ENCODE data around the gene ZEB1.
"Not testable (repeated sequence)": the region's sequence is repeated elsewhere in the genome, so short reads cannot be mapped to it uniquely, and the experiment has no call there.

ZEB1 gene

GRCh38 chr10:31384589-31384949 lies 65.6 kb downstream of the ZEB1 start:
- Histone ChIP-seq H3K36me3 (ENCODE audit: control insufficient read depth in 2 of 2, insufficient read depth in 2 of 2, low read length in 2 of 2) (no peaks in the 10 kb centered on the region), H3K9me3 (ENCODE audit: control insufficient read depth in 2 of 2, low read length in 2 of 2) (no peaks in the 10 kb centered on the region), H3K27me3 (ENCODE audit: control insufficient read depth in 2 of 2, insufficient read depth in 2 of 2, low read length in 2 of 2) (no peaks in the 10 kb centered on the region), H3K4me1 (ENCODE audit: control insufficient read depth in 2 of 2, insufficient read depth in 2 of 2, low read length in 2 of 2) (no peaks in the 10 kb centered on the region), H3K9ac (ENCODE audit: low read depth in 1 of 2, low read length in 2 of 2) (no peak overlapping the region), H3K27ac (ENCODE audit: low read depth in 2 of 2, low read length in 2 of 2) (no peak overlapping the region), H3K4me3 (ENCODE audit: low read length in 2 of 2) (no peak overlapping the region)

- Histone ChIP-seq H3K4me3 (ENCODE audit: low read length in 2 of 2) (no peak overlapping the region), H3K36me3 (ENCODE audit: control insufficient read depth in 2 of 2, insufficient read depth in 2 of 2, low read length in 2 of 2) (no peaks in the 10 kb centered on the region), H3K9ac (ENCODE audit: low read depth in 1 of 2, low read length in 2 of 2) (no peak overlapping the region), H3K4me1 (ENCODE audit: control insufficient read depth in 2 of 2, insufficient read depth in 2 of 2, low read length in 2 of 2) (no peaks in the 10 kb centered on the region), H3K27ac (ENCODE audit: low read depth in 2 of 2, low read length in 2 of 2) (no peak overlapping the region), H3K9me3 (ENCODE audit: control insufficient read depth in 2 of 2, low read length in 2 of 2) (no peaks in the 10 kb centered on the region), H3K27me3 (ENCODE audit: control insufficient read depth in 2 of 2, insufficient read depth in 2 of 2, low read length in 2 of 2) (no peaks in the 10 kb centered on the region)
Measured at GRCh38 chr10:31390804-31391203, 71.8 kb downstream of the ZEB1 start.

- no peaks in the 10 kb centered on the region for H3K36me3 ChIP-seq (ENCODE audit: control insufficient read depth in 2 of 2, insufficient read depth in 2 of 2, low read length in 2 of 2)
- no peak overlapping the region for H3K27ac ChIP-seq (ENCODE audit: low read depth in 2 of 2, low read length in 2 of 2)
- no peaks in the 10 kb centered on the region for H3K27me3 ChIP-seq (ENCODE audit: control insufficient read depth in 2 of 2, insufficient read depth in 2 of 2, low read length in 2 of 2)
- no peak overlapping the region for H3K9ac ChIP-seq (ENCODE audit: low read depth in 1 of 2, low read length in 2 of 2)
- H3K4me1 ChIP-seq (ENCODE audit: control insufficient read depth in 2 of 2, insufficient read depth in 2 of 2, low read length in 2 of 2): no peaks in the 10 kb centered on the region
- H3K4me3 ChIP-seq (ENCODE audit: low read length in 2 of 2): no peak overlapping the region
- no peaks in the 10 kb centered on the region for H3K9me3 ChIP-seq (ENCODE audit: control insufficient read depth in 2 of 2, low read length in 2 of 2)
Measured at GRCh38 chr10:31393844-31394243, 74.8 kb downstream of the ZEB1 start.

GRCh38 chr10:31395695-31396094 lies 76.7 kb downstream of the ZEB1 start:
- H3K4me3 ChIP-seq (ENCODE audit: low read length in 2 of 2): no peak overlapping the region
- H3K27me3 ChIP-seq (ENCODE audit: control insufficient read depth in 2 of 2, insufficient read depth in 2 of 2, low read length in 2 of 2): no peaks in the 10 kb centered on the region
- no peaks in the 10 kb centered on the region for H3K9me3 ChIP-seq (ENCODE audit: control insufficient read depth in 2 of 2, low read length in 2 of 2)
- no peaks in the 10 kb centered on the region for H3K36me3 ChIP-seq (ENCODE audit: control insufficient read depth in 2 of 2, insufficient read depth in 2 of 2, low read length in 2 of 2)
- H3K27ac ChIP-seq (ENCODE audit: low read depth in 2 of 2, low read length in 2 of 2): no peak overlapping the region
- H3K4me1 ChIP-seq (ENCODE audit: control insufficient read depth in 2 of 2, insufficient read depth in 2 of 2, low read length in 2 of 2): no peaks in the 10 kb centered on the region
- no peak overlapping the region for H3K9ac ChIP-seq (ENCODE audit: low read depth in 1 of 2, low read length in 2 of 2)

- no peaks in the 10 kb centered on the region for H3K36me3 ChIP-seq (ENCODE audit: control insufficient read depth in 2 of 2, insufficient read depth in 2 of 2, low read length in 2 of 2)
- no peak overlapping the region for H3K27ac ChIP-seq (ENCODE audit: low read depth in 2 of 2, low read length in 2 of 2)
- H3K4me3 ChIP-seq (ENCODE audit: low read length in 2 of 2): no peak overlapping the region
- no peak overlapping the region for H3K9ac ChIP-seq (ENCODE audit: low read depth in 1 of 2, low read length in 2 of 2)
- H3K9me3 ChIP-seq (ENCODE audit: control insufficient read depth in 2 of 2, low read length in 2 of 2): no peaks in the 10 kb centered on the region
- no peaks in the 10 kb centered on the region for H3K4me1 ChIP-seq (ENCODE audit: control insufficient read depth in 2 of 2, insufficient read depth in 2 of 2, low read length in 2 of 2)
- H3K27me3 ChIP-seq (ENCODE audit: control insufficient read depth in 2 of 2, insufficient read depth in 2 of 2, low read length in 2 of 2): no peaks in the 10 kb centered on the region
Measured at GRCh38 chr10:31396376-31396775, 77.4 kb downstream of the ZEB1 start.

- Histone ChIP-seq H3K9ac (ENCODE audit: low read depth in 1 of 2, low read length in 2 of 2) (no peak overlapping the region), H3K27me3 (ENCODE audit: control insufficient read depth in 2 of 2, insufficient read depth in 2 of 2, low read length in 2 of 2) (no peaks in the 10 kb centered on the region), H3K9me3 (ENCODE audit: control insufficient read depth in 2 of 2, low read length in 2 of 2) (no peaks in the 10 kb centered on the region), H3K36me3 (ENCODE audit: control insufficient read depth in 2 of 2, insufficient read depth in 2 of 2, low read length in 2 of 2) (no peaks in the 10 kb centered on the region), H3K4me1 (ENCODE audit: control insufficient read depth in 2 of 2, insufficient read depth in 2 of 2, low read length in 2 of 2) (no peaks in the 10 kb centered on the region), H3K4me3 (ENCODE audit: low read length in 2 of 2) (no peak overlapping the region), H3K27ac (ENCODE audit: low read depth in 2 of 2, low read length in 2 of 2) (no peak overlapping the region)
Measured at GRCh38 chr10:31397852-31398251, 78.8 kb downstream of the ZEB1 start.

GRCh38 chr10:31399171-31399570 lies 80.2 kb downstream of the ZEB1 start:
- H3K27ac ChIP-seq (ENCODE audit: low read depth in 2 of 2, low read length in 2 of 2): no peak overlapping the region
- no peak overlapping the region for H3K4me3 ChIP-seq (ENCODE audit: low read length in 2 of 2)
- H3K4me1 ChIP-seq (ENCODE audit: control insufficient read depth in 2 of 2, insufficient read depth in 2 of 2, low read length in 2 of 2): no peaks in the 10 kb centered on the region
- H3K9ac ChIP-seq (ENCODE audit: low read depth in 1 of 2, low read length in 2 of 2): no peak overlapping the region
- no peaks in the 10 kb centered on the region for H3K36me3 ChIP-seq (ENCODE audit: control insufficient read depth in 2 of 2, insufficient read depth in 2 of 2, low read length in 2 of 2)
- H3K27me3 ChIP-seq (ENCODE audit: control insufficient read depth in 2 of 2, insufficient read depth in 2 of 2, low read length in 2 of 2): no peaks in the 10 kb centered on the region
- no peaks in the 10 kb centered on the region for H3K9me3 ChIP-seq (ENCODE audit: control insufficient read depth in 2 of 2, low read length in 2 of 2)

- Histone ChIP-seq H3K27me3 (ENCODE audit: control insufficient read depth in 2 of 2, insufficient read depth in 2 of 2, low read length in 2 of 2) (no peaks in the 10 kb centered on the region), H3K9me3 (ENCODE audit: control insufficient read depth in 2 of 2, low read length in 2 of 2) (no peaks in the 10 kb centered on the region), H3K9ac (ENCODE audit: low read depth in 1 of 2, low read length in 2 of 2) (no peak overlapping the region), H3K4me1 (ENCODE audit: control insufficient read depth in 2 of 2, insufficient read depth in 2 of 2, low read length in 2 of 2) (no peaks in the 10 kb centered on the region), H3K27ac (ENCODE audit: low read depth in 2 of 2, low read length in 2 of 2) (no peak overlapping the region), H3K36me3 (ENCODE audit: control insufficient read depth in 2 of 2, insufficient read depth in 2 of 2, low read length in 2 of 2) (no peaks in the 10 kb centered on the region), H3K4me3 (ENCODE audit: low read length in 2 of 2) (no peak overlapping the region)
Measured at GRCh38 chr10:31399631-31400030, 80.6 kb downstream of the ZEB1 start.

- Histone ChIP-seq H3K4me3 (ENCODE audit: low read length in 2 of 2) (no peak overlapping the region), H3K27ac (ENCODE audit: low read depth in 2 of 2, low read length in 2 of 2) (no peak overlapping the region), H3K36me3 (ENCODE audit: control insufficient read depth in 2 of 2, insufficient read depth in 2 of 2, low read length in 2 of 2) (no peaks in the 10 kb centered on the region), H3K9ac (ENCODE audit: low read depth in 1 of 2, low read length in 2 of 2) (no peak overlapping the region), H3K27me3 (ENCODE audit: control insufficient read depth in 2 of 2, insufficient read depth in 2 of 2, low read length in 2 of 2) (no peaks in the 10 kb centered on the region), H3K4me1 (ENCODE audit: control insufficient read depth in 2 of 2, insufficient read depth in 2 of 2, low read length in 2 of 2) (no peaks in the 10 kb centered on the region), H3K9me3 (ENCODE audit: control insufficient read depth in 2 of 2, low read length in 2 of 2) (no peaks in the 10 kb centered on the region)
Measured at GRCh38 chr10:31401287-31401686, 82.3 kb downstream of the ZEB1 start.

GRCh38 chr10:31404640-31405039 lies 85.6 kb downstream of the ZEB1 start:
- Histone ChIP-seq H3K36me3 (ENCODE audit: control insufficient read depth in 2 of 2, insufficient read depth in 2 of 2, low read length in 2 of 2) (no peaks in the 10 kb centered on the region), H3K4me1 (ENCODE audit: control insufficient read depth in 2 of 2, insufficient read depth in 2 of 2, low read length in 2 of 2) (no peaks in the 10 kb centered on the region), H3K9ac (ENCODE audit: low read depth in 1 of 2, low read length in 2 of 2) (no peak overlapping the region), H3K4me3 (ENCODE audit: low read length in 2 of 2) (no peak overlapping the region), H3K9me3 (ENCODE audit: control insufficient read depth in 2 of 2, low read length in 2 of 2) (no peaks in the 10 kb centered on the region), H3K27me3 (ENCODE audit: control insufficient read depth in 2 of 2, insufficient read depth in 2 of 2, low read length in 2 of 2) (no peaks in the 10 kb centered on the region), H3K27ac (ENCODE audit: low read depth in 2 of 2, low read length in 2 of 2) (no peak overlapping the region)

GRCh38 chr10:31405829-31406228 lies 86.8 kb downstream of the ZEB1 start:
- H3K4me1 ChIP-seq (ENCODE audit: control insufficient read depth in 2 of 2, insufficient read depth in 2 of 2, low read length in 2 of 2); H3K9ac ChIP-seq (ENCODE audit: low read depth in 1 of 2, low read length in 2 of 2); H3K27ac ChIP-seq (ENCODE audit: low read depth in 2 of 2, low read length in 2 of 2); H3K27me3 ChIP-seq (ENCODE audit: control insufficient read depth in 2 of 2, insufficient read depth in 2 of 2, low read length in 2 of 2); H3K36me3 ChIP-seq (ENCODE audit: control insufficient read depth in 2 of 2, insufficient read depth in 2 of 2, low read length in 2 of 2); H3K4me3 ChIP-seq (ENCODE audit: low read length in 2 of 2); H3K9me3 ChIP-seq (ENCODE audit: control insufficient read depth in 2 of 2, low read length in 2 of 2): not testable (repeated sequence)

Data from mucosa of rectum (tissue), 2 donors.